GM23248 (cell line): ENCODE measurements around the gene MYO15A. TPM values are rescaled to one million over a fixed set of nuclear protein-coding genes. Genes with fewer than 3 reads are reported as not detected.

Experiments
- DNase-seq: peaks from one replicate; pipeline ENCODE4 v3.0.0-alpha.2; 2015
- H2AFZ ChIP-seq: fragments of 200-600 bp; sonication (generic); 2 replicates; pipeline ENCODE4 v1.6.1; 2016; ENCODE audit warnings: antibody characterized with exemption
- H3F3A ChIP-seq: fragments of 200-600 bp; sonication (generic); 2 replicates; pipeline ENCODE4 v1.6.1; 2016; ENCODE audit warnings: mild to moderate bottlenecking, antibody characterized with exemption, mixed run types; ENCODE audit not compliant: insufficient read depth
- H3K27ac ChIP-seq: fragments of 200-600 bp; sonication (generic); 2 replicates; pipeline ENCODE4 v1.5.1; 2016; ENCODE audit warnings: mild to moderate bottlenecking
- H3K27me3 ChIP-seq: fragments of 200-600 bp; sonication (generic); replicated peaks from 2 replicates; pipeline ENCODE4 v1.6.1; 2016; ENCODE audit warnings: mild to moderate bottlenecking; ENCODE audit not compliant: insufficient read depth
- H3K36me3 ChIP-seq: fragments of 200-600 bp; sonication (generic); 2 replicates; pipeline ENCODE4 v1.6.1; 2016; ENCODE audit warnings: low read depth, mild to moderate bottlenecking
- H3K4me1 ChIP-seq: fragments of 200-600 bp; sonication (generic); 2 replicates; pipeline ENCODE4 v1.6.1; 2016; ENCODE audit warnings: mild to moderate bottlenecking; ENCODE audit not compliant: insufficient read depth
- H3K4me2 ChIP-seq: fragments of 200-600 bp; sonication (generic); one replicate; pipeline ENCODE4 v1.6.1; 2016; ENCODE audit warnings: mild to moderate bottlenecking; ENCODE audit not compliant: unreplicated experiment
- H3K4me3 ChIP-seq: fragments of 200-600 bp; sonication (generic); 2 replicates; pipeline ENCODE4 v1.5.1; 2016; ENCODE audit warnings: mild to moderate bottlenecking
- H3K79me2 ChIP-seq: fragments of 200-600 bp; sonication (generic); 2 replicates; pipeline ENCODE4 v1.6.1; 2016; ENCODE audit warnings: mild to moderate bottlenecking; ENCODE audit not compliant: insufficient read depth
- H3K9ac ChIP-seq: fragments of 200-600 bp; sonication (generic); 2 replicates; pipeline ENCODE4 v1.6.1; 2016; ENCODE audit warnings: mild to moderate bottlenecking
- H3K9me2 ChIP-seq: fragments of 200-600 bp; sonication (generic); 2 replicates; pipeline ENCODE4 v1.6.1; 2016; ENCODE audit warnings: mixed run types, mild to moderate bottlenecking, moderate library complexity; ENCODE audit not compliant: insufficient read depth
- H3K9me3 ChIP-seq: fragments of 200-600 bp; sonication (generic); one replicate; pipeline ENCODE4 v1.6.1; 2017; ENCODE audit warnings: low read depth
- H4K20me1 ChIP-seq: fragments of 200-600 bp; sonication (generic); 2 replicates; pipeline ENCODE4 v1.6.0; 2016; ENCODE audit not compliant: insufficient read depth
- EZH2 ChIP-seq: fragments of 200-600 bp; sonication (generic); IDR thresholded peaks from 2 replicates; pipeline ENCODE4 v1.6.1; 2018; ENCODE audit warnings: antibody characterized with exemption, mild to moderate bottlenecking; ENCODE audit not compliant: insufficient read depth, poor library complexity, severe bottlenecking
- EZH2phosphoT487 ChIP-seq: fragments of 200-600 bp; sonication (generic); IDR thresholded peaks from 2 replicates; pipeline ENCODE4 v1.6.1; 2018; ENCODE audit warnings: antibody characterized with exemption, moderate library complexity, mild to moderate bottlenecking, low read depth; ENCODE audit not compliant: insufficient read depth
- WGBS, 2 experiments: methylation state at CpG; one replicate each; pipeline ENCODE4 v1.1.6; 2015 to 2017; ENCODE audit warnings: low lambda C conversion rate in 2 of 2, low coverage in 1 of 2; ENCODE audit errors: missing lambda C conversion rate in 2 of 2; 5-methylcytosine and 5-hydroxymethylcytosine counted together
- in situ Hi-C: fragments of 300-500 bp; cut with MboI; formaldehyde crosslinking; loops from 2 replicates; pipeline ENCODE4 v1.15.0; 2020
- polyA plus RNA-seq: library from polyadenylated mRNA; unstranded; fragments of >200 nt; fragmentation: Nextera tagmentation; extraction: Ambion mirVana; gene quantifications from 2 replicates; pipeline ENCODE4 v1.2.1, GENCODE V29; 2016
- total RNA-seq: library from RNA; depleted of rRNA; stranded (reverse); fragments of >200 nt; shearing (Covaris generic); gene quantifications from 2 replicates; pipeline ENCODE4 v1.2.3, GENCODE V29; 2014

Gene MYO15A
- total and polyA plus RNA-seq, 2 experiments from 2014 or later: 0.54 to 0.70 TPM

- TF ChIP-seq EZH2: no peak
- TF ChIP-seq EZH2phosphoT487: no peak
- Histone ChIP-seq H3K4me3 (no peak overlapping the region), H2AFZ (no peak overlapping the region), H3K4me1 (no peaks in the 10 kb centered on the region), H3K9me2 (no peaks in the 10 kb centered on the region), H3F3A (no peaks in the 10 kb centered on the region), H3K4me2 (no peak overlapping the region), H3K36me3 (no peaks in the 10 kb centered on the region), H3K9me3 (no peaks in the 10 kb centered on the region), H3K9ac (no peak overlapping the region), H4K20me1 (no peaks in the 10 kb centered on the region), H3K79me2 (no peaks in the 10 kb centered on the region), H3K27me3 (no peaks in the 10 kb centered on the region), H3K27ac (no peak overlapping the region)
- no peak for DNase-seq
- in situ Hi-C loops: no loop called here
- 93% methylated on average over 26 to 30 of the region's 30 CpGs for WGBS, 2 experiments
Measured at GRCh38 chr17:18119938-18120337, 11.4 kb downstream of the MYO15A start.

DNA sequence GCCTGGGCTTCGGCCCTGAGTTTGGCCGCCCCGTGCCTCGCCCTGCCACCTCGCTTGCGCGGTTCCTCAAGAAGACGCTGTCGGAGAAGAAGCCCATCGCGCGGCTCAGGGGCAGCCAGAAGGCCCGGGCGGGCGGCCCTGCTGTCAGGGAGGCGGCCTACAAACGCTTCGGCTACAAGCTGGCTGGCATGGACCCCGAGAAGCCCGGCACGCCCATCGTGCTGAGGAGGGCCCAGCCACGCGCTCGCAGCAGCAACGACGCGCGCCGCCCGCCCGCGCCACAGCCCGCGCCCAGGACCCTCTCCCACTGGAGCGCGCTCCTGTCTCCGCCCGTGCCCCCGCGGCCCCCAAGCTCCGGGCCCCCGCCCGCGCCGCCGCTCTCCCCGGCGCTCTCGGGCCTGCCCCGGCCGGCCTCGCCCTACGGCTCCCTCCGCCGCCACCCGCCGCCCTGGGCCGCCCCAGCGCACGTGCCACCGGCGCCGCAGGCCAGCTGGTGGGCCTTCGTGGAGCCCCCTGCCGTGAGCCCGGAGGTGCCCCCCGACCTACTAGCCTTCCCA lies 12.0 kb downstream of the MYO15A start:
- Histone ChIP-seq H3K4me1 (no peaks in the 10 kb centered on the region), H2AFZ (no peak overlapping the region), H3K27me3 (no peaks in the 10 kb centered on the region), H3K27ac (no peak overlapping the region), H4K20me1 (no peaks in the 10 kb centered on the region), H3K4me2 (no peak overlapping the region), H3K9me3 (no peaks in the 10 kb centered on the region), H3K9ac (no peak overlapping the region), H3F3A (no peaks in the 10 kb centered on the region), H3K79me2 (no peaks in the 10 kb centered on the region), H3K36me3 (no peaks in the 10 kb centered on the region), H3K4me3 (no peak overlapping the region), H3K9me2 (no peaks in the 10 kb centered on the region)
- 96 to 97% methylated on average over 18 to 68 of the region's 68 CpGs for whole genome bisulfite sequencing, 2 experiments
- TF ChIP-seq EZH2 (no peak), EZH2phosphoT487 (no peak)
- DNase-seq: no peak
- in situ Hi-C loops: no loop called here

GRCh38 chr17:18121144-18121910 lies 12.8 kb downstream of the MYO15A start:
- H2AFZ ChIP-seq: no peak overlapping the region
- no peak overlapping the region for H3K4me3 ChIP-seq
- no peaks in the 10 kb centered on the region for H3K9me2 ChIP-seq
- H3K4me1 ChIP-seq: no peaks in the 10 kb centered on the region
- H3K27me3 ChIP-seq: no peaks in the 10 kb centered on the region
- H3K9me3 ChIP-seq: no peaks in the 10 kb centered on the region
- no peaks in the 10 kb centered on the region for H4K20me1 ChIP-seq
- no peak overlapping the region for H3K9ac ChIP-seq
- H3K36me3 ChIP-seq: no peaks in the 10 kb centered on the region
- in situ Hi-C loops: no loop called here
- no peaks in the 10 kb centered on the region for H3K79me2 ChIP-seq
- no peaks in the 10 kb centered on the region for H3F3A ChIP-seq
- 85 to 88% methylated on average over 21 to 46 of the region's 54 CpGs for WGBS, 2 experiments
- no peak for TF ChIP-seq EZH2
- no peak for TF ChIP-seq EZH2phosphoT487
- no peak overlapping the region for H3K27ac ChIP-seq
- no peak overlapping the region for H3K4me2 ChIP-seq
- no peak for DNase-seq

DNA sequence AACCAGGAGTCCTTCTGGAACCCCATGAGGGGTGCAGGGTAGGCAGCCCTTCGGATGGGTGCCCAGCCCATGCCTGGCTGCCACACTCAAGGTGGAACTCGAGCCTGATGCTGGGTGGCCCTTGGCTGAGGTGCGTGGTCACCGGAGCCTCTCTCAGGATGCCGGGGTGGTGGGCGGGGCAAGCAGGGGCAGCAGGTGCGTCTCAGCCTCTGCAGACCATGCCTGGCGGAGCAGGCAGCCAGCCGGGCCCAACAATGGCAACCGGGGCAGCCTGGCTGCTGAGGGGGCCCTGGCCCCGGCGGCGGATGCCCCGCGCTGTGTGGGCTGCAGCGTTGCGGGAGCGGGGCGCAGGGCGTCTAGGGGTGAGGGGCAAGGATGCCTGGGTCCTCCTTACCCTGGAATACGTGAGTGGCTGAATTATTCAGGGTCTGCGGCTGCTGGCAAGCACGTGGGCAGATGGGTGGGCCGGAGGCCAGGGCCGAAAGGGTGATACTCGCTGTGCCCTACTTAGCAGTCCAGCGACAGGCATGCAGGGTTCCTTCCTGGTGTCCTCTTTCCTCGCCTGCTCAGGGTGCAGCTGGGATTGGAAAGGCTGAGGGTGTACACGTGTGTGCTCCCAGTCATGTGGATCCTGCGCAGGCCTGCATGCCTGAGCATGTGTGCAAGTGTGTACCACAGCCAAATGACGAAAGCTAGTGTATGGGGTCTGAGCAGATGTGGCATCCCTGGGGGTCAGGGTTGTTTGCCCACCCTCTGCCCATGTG lies 14.6 kb downstream of the MYO15A start:
- Histone ChIP-seq H4K20me1 (no peaks in the 10 kb centered on the region), H3K9ac (no peak overlapping the region), H3K4me2 (no peak overlapping the region), H3K4me3 (no peak overlapping the region), H3K27me3 (no peaks in the 10 kb centered on the region), H3F3A (no peaks in the 10 kb centered on the region), H3K27ac (no peak overlapping the region), H3K9me2 (no peaks in the 10 kb centered on the region), H3K4me1 (no peaks in the 10 kb centered on the region), H3K79me2 (no peaks in the 10 kb centered on the region), H3K9me3 (no peaks in the 10 kb centered on the region), H2AFZ (no peak overlapping the region), H3K36me3 (no peaks in the 10 kb centered on the region)
- in situ Hi-C loops: no loop called here
- no peak for DNase-seq
- TF ChIP-seq EZH2phosphoT487 (no peak), EZH2 (no peak)
- WGBS, 2 experiments: 64 to 65% methylated on average over 24 to 30 of the region's 31 CpGs
